Ovary (tissue), 9 donors: Measurements from ENCODE around the gene ROR2. TPM values are rescaled to one million over a fixed set of nuclear protein-coding genes. Genes with fewer than 3 reads are reported as not detected.

ENCODE experiments used
- DNase-seq, 5 donors: peaks; one replicate each; pipeline ENCODE4 v3.0.0-alpha.2; 2019 to 2020
- H3K27ac ChIP-seq, 2 donors: fragments of 200-600 bp; one replicate each; pipeline versions ENCODE4 v1.5.1 to v1.8.0; 2019 to 2022
- H3K27me3 ChIP-seq: fragments of 200-600 bp; one replicate; pipeline ENCODE4 v1.8.0; 2022
- H3K36me3 ChIP-seq: fragments of 200-600 bp; sonication (generic); one replicate; pipeline ENCODE4 v1.5.1; 2019
- H3K4me1 ChIP-seq: one replicate; pipeline ENCODE4 v1.8.1; 2013; ENCODE audit warnings: mild to moderate bottlenecking, moderate library complexity; ENCODE audit not compliant: insufficient read depth
- H3K4me3 ChIP-seq: fragments of 200-600 bp; sonication (generic); one replicate; pipeline ENCODE4 v1.5.1; 2017
- H3K9me3 ChIP-seq, 2 donors: fragments of 200-600 bp in 1 of 2; sonication (generic) in 1 of 2; one replicate each; pipeline versions ENCODE4 v1.5.1 to v1.8.1; 2013 to 2019; ENCODE audit warnings: mild to moderate bottlenecking in 1 of 2, moderate library complexity in 1 of 2
- EP300 ChIP-seq: sonication (generic); formaldehyde crosslinking; IDR thresholded peaks from one replicate; pipeline ENCODE4 v1.6.1; 2017; ENCODE audit warnings: antibody characterized with exemption
- POLR2A ChIP-seq: fragments of 450-650 bp; IDR thresholded peaks from one replicate; pipeline ENCODE4 v1.6.1; 2017; ENCODE audit warnings: antibody characterized with exemption, mild to moderate bottlenecking, moderate library complexity
- WGBS, 3 donors: extraction: QIAGEN DNeasy Blood & Tissue Kit in 1 of 3; methylation state at CpG; one replicate each; pipeline versions ENCODE4 v1.1.5 to v1.1.7; 2013 to 2017; 5-methylcytosine and 5-hydroxymethylcytosine counted together
- intact Hi-C, 4 donors: fragments of 100-400 bp; cut with DNase I; formaldehyde crosslinking; loops; one replicate each; pipeline versions ENCODE4 v1.11.0 to v1.15.1; 2022 to 2023
- polyA plus RNA-seq, 2 donors: library from polyadenylated mRNA; stranded (reverse); fragments of 200-250 nt in 1 of 2; fragments of 350-450 nt in 1 of 2; fragmentation: Illumina TruSeq in 1 of 2; extraction: RNeasy Lipid Tissue Mini Kit (QIAGEN cat#74804) in 1 of 2; gene quantifications; one replicate each; pipeline ENCODE4 v1.2.3, GENCODE V29; 2013 to 2014
- total RNA-seq, 7 donors: library from RNA; depleted of rRNA in 2 of 7; stranded (reverse); fragments of >200 nt in 2 of 7; fragmentation: NEBNext Ultra II Directional in 3 of 7; extraction: Animal tissue kit (Norgen Biotek cat#: 25700) in 3 of 7; gene quantifications; one replicate each; pipeline versions ENCODE4 v1.1.0 to v1.2.4, GENCODE V29; 2016 to 2023
- TF ChIP-seq, protein P1 (sequence below), 3 donors: fragments of 450-650 bp in 2 of 3; fragments of 200-600 bp in 1 of 3; IDR thresholded peaks; one replicate each; pipeline versions ENCODE4 v1.5.1 to v1.8.0; 2016 to 2022; ENCODE audit warnings: antibody characterized with exemption in 3 of 3, mild to moderate bottlenecking in 1 of 3
- donor health status: DM: no; HTN: no; CAD: no; lungs with moderate emphysema.
- donor health status: DM: no; HTN: no; CAD: no.
- donor health status: Bipolar disorder and iron deficiency.
- donor health status: DM: yes; HTN: yes; CAD: no.
- donor health status: DM: no; HTN: no; CAD: no.
- donor health status: DM: yes; HTN: yes; CAD: no.

The ROR2 gene
- total and polyA plus RNA-seq, 9 donors: 11.4 to 35.5 (median 27.7) TPM

DNA sequence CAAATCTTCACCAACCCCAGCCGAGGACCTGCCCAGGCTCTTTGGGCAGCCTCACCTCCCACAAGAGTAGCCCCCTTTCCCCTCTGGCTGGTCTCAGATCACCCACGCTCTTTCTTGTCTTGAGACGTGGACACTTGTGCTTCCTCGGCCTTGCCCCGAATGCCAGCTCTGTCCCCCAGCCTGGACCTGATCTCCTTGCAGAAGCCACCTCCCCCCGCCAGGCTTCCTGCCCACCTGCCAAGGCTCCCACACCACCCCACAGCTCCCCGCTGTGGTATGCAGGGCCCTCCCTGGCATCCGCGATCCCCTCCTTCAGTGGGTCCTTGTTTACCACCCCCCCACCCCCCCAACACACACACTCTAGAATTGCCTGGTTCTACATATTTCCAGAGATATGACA lies 133.7 kb downstream of the ROR2 start:
- Histone ChIP-seq H3K4me3 (no peak overlapping the region), H3K27ac (peak overlapping the region in 1 of 2 donors; percentile 75), H3K9me3 (no peaks in the 10 kb centered on the region), H3K36me3 (no peaks in the 10 kb centered on the region), H3K4me1 (peaks cover 17% of the 10 kb centered on the region), H3K27me3 (no peaks in the 10 kb centered on the region)
- DNase-seq: peak in 1 of 5 donors; percentile 30
- intact Hi-C loops: no loop called here
- WGBS, 3 donors: 94 to 98% (median 97%) methylated on average over 9 of the region's 9 CpGs
- TF ChIP-seq, protein P1, sequence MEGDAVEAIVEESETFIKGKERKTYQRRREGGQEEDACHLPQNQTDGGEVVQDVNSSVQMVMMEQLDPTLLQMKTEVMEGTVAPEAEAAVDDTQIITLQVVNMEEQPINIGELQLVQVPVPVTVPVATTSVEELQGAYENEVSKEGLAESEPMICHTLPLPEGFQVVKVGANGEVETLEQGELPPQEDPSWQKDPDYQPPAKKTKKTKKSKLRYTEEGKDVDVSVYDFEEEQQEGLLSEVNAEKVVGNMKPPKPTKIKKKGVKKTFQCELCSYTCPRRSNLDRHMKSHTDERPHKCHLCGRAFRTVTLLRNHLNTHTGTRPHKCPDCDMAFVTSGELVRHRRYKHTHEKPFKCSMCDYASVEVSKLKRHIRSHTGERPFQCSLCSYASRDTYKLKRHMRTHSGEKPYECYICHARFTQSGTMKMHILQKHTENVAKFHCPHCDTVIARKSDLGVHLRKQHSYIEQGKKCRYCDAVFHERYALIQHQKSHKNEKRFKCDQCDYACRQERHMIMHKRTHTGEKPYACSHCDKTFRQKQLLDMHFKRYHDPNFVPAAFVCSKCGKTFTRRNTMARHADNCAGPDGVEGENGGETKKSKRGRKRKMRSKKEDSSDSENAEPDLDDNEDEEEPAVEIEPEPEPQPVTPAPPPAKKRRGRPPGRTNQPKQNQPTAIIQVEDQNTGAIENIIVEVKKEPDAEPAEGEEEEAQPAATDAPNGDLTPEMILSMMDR (IDR thresholded peaks at IDR 0.05): no peak
- TF ChIP-seq POLR2A (no peak), EP300 (no peak)

DNA sequence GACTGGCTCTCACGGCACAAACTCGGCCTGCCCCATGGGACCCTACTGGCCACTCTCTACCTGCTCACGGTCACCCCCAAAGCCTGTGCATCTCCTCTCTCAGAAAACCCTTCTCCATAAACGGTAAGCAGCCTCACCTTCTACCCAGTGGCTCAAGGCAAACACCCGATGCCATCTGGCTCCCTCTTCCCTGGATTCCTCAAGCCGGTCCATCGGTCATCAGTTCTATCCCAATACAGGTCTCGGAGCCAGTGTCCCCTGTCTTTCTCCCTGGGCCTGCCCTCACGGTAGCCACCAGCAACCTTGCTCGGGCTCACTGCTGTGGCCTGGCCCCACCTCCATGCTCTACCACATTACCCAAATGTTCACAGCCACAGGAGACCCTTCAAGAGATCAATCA lies 134.1 kb downstream of the ROR2 start:
- intact Hi-C loops: no loop called here
- Histone ChIP-seq H3K4me3 (no peak overlapping the region), H3K27ac (no peak overlapping the region), H3K27me3 (no peaks in the 10 kb centered on the region), H3K4me1 (peaks cover 17% of the 10 kb centered on the region), H3K36me3 (no peaks in the 10 kb centered on the region), H3K9me3 (no peaks in the 10 kb centered on the region)
- DNase-seq: no peak
- TF ChIP-seq, protein P1 (IDR thresholded peaks at IDR 0.05): no peak
- TF ChIP-seq POLR2A (no peak), EP300 (no peak)
- 94 to 97% (median 96%) methylated on average over 10 of the region's 10 CpGs for WGBS, 3 donors

DNA sequence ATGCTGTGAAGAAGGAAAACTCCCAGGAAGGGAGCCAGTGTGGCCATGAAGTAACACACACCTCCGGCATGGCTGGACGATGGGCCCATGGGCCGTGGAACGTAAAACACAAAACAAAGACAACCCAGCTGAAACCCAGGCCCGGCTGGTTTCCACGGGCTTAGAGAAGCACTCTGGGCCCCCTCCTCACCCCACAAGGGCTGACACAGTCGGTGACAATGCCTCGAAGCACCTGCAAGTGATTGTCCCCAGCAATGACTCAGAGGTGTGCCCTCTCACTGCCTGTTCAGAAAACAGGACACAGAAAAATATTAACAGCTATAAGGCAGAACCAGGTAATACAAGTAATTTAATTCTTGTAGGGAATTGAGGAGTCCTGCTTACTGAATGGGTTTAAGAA lies 135.3 kb downstream of the ROR2 start:
- intact Hi-C loops: no loop called here
- H3K9me3 ChIP-seq: no peaks in the 10 kb centered on the region
- no peaks in the 10 kb centered on the region for H3K27me3 ChIP-seq
- H3K36me3 ChIP-seq: no peaks in the 10 kb centered on the region
- H3K4me1 ChIP-seq: peaks cover 17% of the 10 kb centered on the region
- H3K4me3 ChIP-seq: no peak overlapping the region
- TF ChIP-seq POLR2A (no peak), EP300 (no peak)
- TF ChIP-seq, protein P1 (IDR thresholded peaks at IDR 0.05): no peak
- DNase-seq: no peak
- WGBS, 3 donors: 44 to 63% (median 58%) methylated on average over 8 of the region's 8 CpGs
- H3K27ac ChIP-seq: no peak overlapping the region

DNA sequence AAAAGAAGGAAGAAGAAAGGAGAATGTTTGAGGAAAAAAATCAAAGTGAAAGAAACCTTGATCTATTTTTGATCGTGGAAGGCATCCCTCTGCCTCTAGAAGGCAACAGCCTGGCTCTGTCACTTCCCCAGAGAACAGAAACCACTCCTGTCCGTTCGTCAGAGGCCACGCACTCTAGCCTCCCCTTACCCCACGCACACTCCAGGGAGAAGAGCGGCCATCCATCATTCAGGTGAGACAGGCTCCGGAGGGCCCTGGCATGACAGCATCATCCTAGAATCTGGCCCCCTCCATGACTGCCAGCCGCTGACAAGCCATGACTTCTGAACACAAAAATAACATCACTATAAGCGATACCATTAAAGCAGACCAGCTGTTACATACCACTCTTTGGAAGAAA lies 135.8 kb downstream of the ROR2 start:
- H3K27me3 ChIP-seq: no peaks in the 10 kb centered on the region
- DNase-seq: no peak

More for the DNA sequence above, 135.8 kb downstream of the ROR2 start:
- Histone ChIP-seq H3K27ac (no peak overlapping the region), H3K4me3 (no peak overlapping the region), H3K4me1 (peaks cover 17% of the 10 kb centered on the region), H3K36me3 (no peaks in the 10 kb centered on the region), H3K9me3 (no peaks in the 10 kb centered on the region)
- intact Hi-C loops: no loop called here
- TF ChIP-seq POLR2A (no peak), EP300 (no peak)
- TF ChIP-seq, protein P1 (IDR thresholded peaks at IDR 0.05): no peak
- WGBS, 3 donors: 39 to 50% (median 46%) methylated on average over 9 of the region's 9 CpGs
